ENCODE data around the gene EVX1.

EVX1 gene

DNA sequence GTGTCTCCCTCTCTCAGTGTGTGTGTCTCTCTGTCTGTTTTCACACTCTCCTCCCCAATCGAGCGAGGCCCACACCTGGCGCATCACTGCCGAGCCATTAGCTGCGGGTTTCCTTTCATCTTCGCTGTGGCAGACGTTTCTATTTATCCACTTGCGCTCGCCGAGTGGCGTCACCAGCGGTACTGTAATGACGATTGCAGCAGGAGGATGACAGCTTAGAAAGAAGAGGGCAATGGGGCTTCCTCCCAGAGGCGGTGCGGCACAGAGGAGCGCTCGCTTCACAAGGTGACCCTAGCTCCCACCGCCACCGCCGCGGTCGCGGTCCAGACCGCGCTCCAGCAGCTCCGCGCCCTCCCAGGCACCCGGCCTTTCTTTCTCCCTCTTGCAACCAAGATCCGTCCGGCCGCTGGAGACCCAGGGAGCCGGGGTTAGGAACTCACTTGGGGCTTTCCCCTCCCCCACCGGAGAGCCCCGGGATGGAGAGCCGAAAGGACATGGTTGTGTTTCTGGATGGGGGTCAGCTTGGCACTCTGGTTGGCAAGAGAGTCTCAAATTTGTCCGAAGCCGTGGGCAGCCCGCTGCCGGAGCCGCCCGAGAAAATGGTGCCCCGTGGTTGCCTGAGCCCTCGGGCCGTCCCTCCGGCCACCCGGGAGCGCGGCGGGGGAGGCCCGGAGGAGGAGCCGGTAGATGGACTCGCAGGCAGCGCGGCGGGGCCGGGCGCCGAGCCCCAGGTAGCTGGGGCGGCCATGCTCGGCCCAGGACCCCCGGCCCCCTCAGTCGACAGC is at the start of gene EVX1:
Gene EVX1, plus strand, starts transcription at position 248 of the 785 bp plus-strand sequence. Its CDS starts 229 bp downstream, at position 477.
- H3K9me3 ChIP-seq (ENCODE audit: control insufficient read depth, insufficient read depth, low read length): no peaks in the 10 kb centered on the region
- no peak within 1 kb of the TSS for H3K27ac ChIP-seq (ENCODE audit: low read length)
- no peak within 1 kb of the TSS for H3K4me3 ChIP-seq (ENCODE audit: low read length)
- no peak for DNase-seq (ENCODE audit: low read depth, low spot score)
- no peaks in the 10 kb centered on the region for H3K36me3 ChIP-seq (ENCODE audit: control insufficient read depth, insufficient read depth, low read length)
- H3K27me3 ChIP-seq (ENCODE audit: control insufficient read depth, insufficient read depth, low read length): peaks cover 99% of the 10 kb centered on the region
- WGBS (ENCODE audit: insufficient coverage, insufficient read length): no CpG with 5 or more reads among the region's 62 CpGs
- peaks cover 11% of the 10 kb centered on the region for H3K4me1 ChIP-seq (ENCODE audit: control insufficient read depth, insufficient read depth, low read length)

- no peak overlapping the region for H3K4me3 ChIP-seq (ENCODE audit: low read length)
- no CpG with 5 or more reads among the region's 29 CpGs for WGBS (ENCODE audit: insufficient coverage, insufficient read length)
These were observed 49.1 kb upstream of the EVX1 start for GRCh38 chr7:27193335-27194001.

DNA sequence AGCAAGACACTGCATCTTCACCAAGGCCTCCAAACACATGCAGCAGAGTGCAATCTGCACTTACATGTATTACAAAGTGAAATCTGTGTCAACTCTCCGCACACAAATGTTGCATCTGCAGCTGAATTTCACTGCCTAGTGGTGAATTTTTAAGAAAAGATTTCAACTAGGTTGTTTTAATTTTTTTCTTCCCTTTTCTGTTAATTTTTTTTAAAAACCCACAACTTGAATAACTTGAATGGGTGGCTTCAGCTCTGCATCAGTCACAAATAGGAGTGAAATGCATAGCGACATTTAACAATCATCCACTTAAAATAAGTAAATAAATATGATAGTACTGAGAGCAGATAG is 48.6 kb upstream of the EVX1 start:
- no CpG with 5 or more reads among the region's 2 CpGs for WGBS (ENCODE audit: insufficient coverage, insufficient read length)
- peaks cover 85% of the 10 kb centered on the region for H3K27me3 ChIP-seq (ENCODE audit: control insufficient read depth, insufficient read depth, low read length)
- DNase-seq (ENCODE audit: low read depth, low spot score): no peak
- H3K36me3 ChIP-seq (ENCODE audit: control insufficient read depth, insufficient read depth, low read length): no peaks in the 10 kb centered on the region
- H3K9me3 ChIP-seq (ENCODE audit: control insufficient read depth, insufficient read depth, low read length): no peaks in the 10 kb centered on the region
- no peak overlapping the region for H3K4me3 ChIP-seq (ENCODE audit: low read length)
- H3K4me1 ChIP-seq (ENCODE audit: control insufficient read depth, insufficient read depth, low read length): 0 out of 2 replicates have a peak, but pooled peaks cover 1% of the 10 kb centered on the region
- H3K27ac ChIP-seq (ENCODE audit: low read length): no peak overlapping the region

More at GRCh38 chr7:27193335-27194001, 49.1 kb upstream of the EVX1 start:
- DNase-seq (ENCODE audit: low read depth, low spot score): no peak
- H3K9me3 ChIP-seq (ENCODE audit: control insufficient read depth, insufficient read depth, low read length): no peaks in the 10 kb centered on the region
- H3K27ac ChIP-seq (ENCODE audit: low read length): no peak overlapping the region
- no peaks in the 10 kb centered on the region for H3K36me3 ChIP-seq (ENCODE audit: control insufficient read depth, insufficient read depth, low read length)
- peaks cover 85% of the 10 kb centered on the region for H3K27me3 ChIP-seq (ENCODE audit: control insufficient read depth, insufficient read depth, low read length)
- 0 out of 2 replicates have a peak, but pooled peaks cover 1% of the 10 kb centered on the region for H3K4me1 ChIP-seq (ENCODE audit: control insufficient read depth, insufficient read depth, low read length)

DNA sequence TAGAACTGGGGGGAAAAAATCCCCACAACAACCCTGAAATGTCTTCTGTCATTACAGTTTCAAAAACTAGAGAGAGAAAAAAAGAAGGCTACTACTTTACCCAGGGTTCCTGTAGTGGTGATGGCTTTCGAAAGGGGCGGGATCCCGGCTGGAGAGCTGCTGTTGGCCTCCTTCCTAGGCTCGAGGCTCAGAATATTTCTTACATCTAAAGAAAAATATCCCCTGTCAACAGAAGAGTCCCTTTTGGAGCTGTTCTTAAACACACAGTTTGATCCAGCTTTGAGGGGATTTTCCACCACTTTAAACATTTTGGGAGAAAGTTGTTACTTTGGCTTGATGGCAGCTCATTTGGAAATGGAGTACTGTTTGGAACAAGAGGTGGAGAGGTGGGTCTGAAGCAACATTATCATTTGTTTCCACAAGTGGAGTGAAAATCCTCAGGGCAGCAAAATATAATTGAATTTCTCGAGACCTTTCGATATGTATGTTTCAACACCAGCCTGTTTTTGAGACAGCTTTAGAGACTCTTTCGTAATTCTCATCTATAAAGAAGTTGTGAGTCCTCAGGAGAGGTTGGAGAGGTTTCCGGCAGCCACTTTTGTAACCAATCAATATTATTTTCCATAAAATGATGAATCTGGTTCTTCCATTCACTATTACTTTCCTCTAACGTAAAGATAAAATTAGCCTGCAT is 47.8 kb upstream of the EVX1 start:
- no peak overlapping the region for H3K4me3 ChIP-seq (ENCODE audit: low read length)
- no peak overlapping the region for H3K27ac ChIP-seq (ENCODE audit: low read length)
- WGBS (ENCODE audit: insufficient coverage, insufficient read length): 100% methylated on average over 1 of the region's 9 CpGs
- peaks cover 82% of the 10 kb centered on the region for H3K27me3 ChIP-seq (ENCODE audit: control insufficient read depth, insufficient read depth, low read length)
- no peaks in the 10 kb centered on the region for H3K9me3 ChIP-seq (ENCODE audit: control insufficient read depth, insufficient read depth, low read length)
- no peak for DNase-seq (ENCODE audit: low read depth, low spot score)
- H3K36me3 ChIP-seq (ENCODE audit: control insufficient read depth, insufficient read depth, low read length): no peaks in the 10 kb centered on the region
- H3K4me1 ChIP-seq (ENCODE audit: control insufficient read depth, insufficient read depth, low read length): no peaks in the 10 kb centered on the region

GRCh38 chr7:27196287-27196767 is 46.3 kb upstream of the EVX1 start:
- peaks cover 81% of the 10 kb centered on the region for H3K27me3 ChIP-seq (ENCODE audit: control insufficient read depth, insufficient read depth, low read length)
- no peak for DNase-seq (ENCODE audit: low read depth, low spot score)
- H3K36me3 ChIP-seq (ENCODE audit: control insufficient read depth, insufficient read depth, low read length): no peaks in the 10 kb centered on the region

GRCh38 chr7:27197137-27198042 is 45.2 kb upstream of the EVX1 start:
- H3K27me3 ChIP-seq (ENCODE audit: control insufficient read depth, insufficient read depth, low read length): peaks cover 81% of the 10 kb centered on the region
- H3K4me3 ChIP-seq (ENCODE audit: low read length): no peak overlapping the region

More at GRCh38 chr7:27196287-27196767, 46.3 kb upstream of the EVX1 start:
- no peak overlapping the region for H3K27ac ChIP-seq (ENCODE audit: low read length)
- H3K4me1 ChIP-seq (ENCODE audit: control insufficient read depth, insufficient read depth, low read length): no peaks in the 10 kb centered on the region
- no peaks in the 10 kb centered on the region for H3K9me3 ChIP-seq (ENCODE audit: control insufficient read depth, insufficient read depth, low read length)
- H3K4me3 ChIP-seq (ENCODE audit: low read length): no peak overlapping the region
- WGBS (ENCODE audit: insufficient coverage, insufficient read length): no CpG with 5 or more reads among the region's 6 CpGs

DNA sequence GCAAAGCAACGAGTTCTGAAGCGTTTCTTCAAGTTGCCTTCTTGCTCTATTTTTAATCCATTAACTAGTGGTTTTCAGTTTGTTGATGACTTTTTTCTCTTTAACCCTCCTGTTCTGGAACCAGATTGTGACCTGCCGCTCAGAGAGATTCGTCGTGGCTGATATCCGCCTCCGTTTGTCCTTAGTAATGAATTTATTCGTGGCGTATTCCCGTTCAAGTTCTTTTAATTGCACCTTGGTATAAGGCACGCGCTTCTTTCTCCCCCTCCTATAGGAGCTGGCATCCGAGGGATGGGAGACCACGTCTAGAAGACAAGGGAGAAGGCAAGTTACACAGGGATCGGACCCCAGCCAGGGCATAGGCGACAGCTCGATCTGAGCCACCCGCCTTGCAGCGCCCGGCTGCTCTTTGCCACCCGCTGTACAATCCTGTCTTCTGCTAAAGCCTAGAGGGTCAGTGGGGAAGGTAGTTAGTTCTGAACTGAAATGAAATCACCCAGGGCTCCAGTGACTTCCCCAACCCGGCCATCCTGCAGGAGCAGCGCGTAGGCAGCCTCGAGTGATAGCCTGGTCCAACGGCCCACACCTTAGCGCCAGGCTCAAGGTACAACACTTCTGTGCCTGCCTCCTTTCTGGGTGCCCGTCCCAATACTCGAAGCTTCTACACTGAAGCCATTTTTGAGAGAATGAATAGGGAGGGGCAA is 44.3 kb upstream of the EVX1 start:
- Histone ChIP-seq H3K9me3 (ENCODE audit: control insufficient read depth, insufficient read depth, low read length) (no peaks in the 10 kb centered on the region), H3K36me3 (ENCODE audit: control insufficient read depth, insufficient read depth, low read length) (no peaks in the 10 kb centered on the region), H3K27ac (ENCODE audit: low read length) (no peak overlapping the region), H3K27me3 (ENCODE audit: control insufficient read depth, insufficient read depth, low read length) (peaks cover 80% of the 10 kb centered on the region), H3K4me3 (ENCODE audit: low read length) (no peak overlapping the region), H3K4me1 (ENCODE audit: control insufficient read depth, insufficient read depth, low read length) (no peaks in the 10 kb centered on the region)
- WGBS (ENCODE audit: insufficient coverage, insufficient read length): no CpG with 5 or more reads among the region's 29 CpGs
- DNase-seq (ENCODE audit: low read depth, low spot score): no peak

More at GRCh38 chr7:27197137-27198042, 45.2 kb upstream of the EVX1 start:
- Histone ChIP-seq H3K9me3 (ENCODE audit: control insufficient read depth, insufficient read depth, low read length) (no peaks in the 10 kb centered on the region), H3K4me1 (ENCODE audit: control insufficient read depth, insufficient read depth, low read length) (no peaks in the 10 kb centered on the region), H3K27ac (ENCODE audit: low read length) (no peak overlapping the region), H3K36me3 (ENCODE audit: control insufficient read depth, insufficient read depth, low read length) (no peaks in the 10 kb centered on the region)
- no peak for DNase-seq (ENCODE audit: low read depth, low spot score)
- no CpG with 5 or more reads among the region's 18 CpGs for WGBS (ENCODE audit: insufficient coverage, insufficient read length)

- H3K27me3 ChIP-seq (ENCODE audit: control insufficient read depth, insufficient read depth, low read length): peaks cover 80% of the 10 kb centered on the region
- WGBS (ENCODE audit: insufficient coverage, insufficient read length): no CpG with 5 or more reads among the region's 93 CpGs
These were observed 43.5 kb upstream of the EVX1 start for GRCh38 chr7:27198871-27199801.

More at GRCh38 chr7:27198871-27199801, 43.5 kb upstream of the EVX1 start:
- Histone ChIP-seq H3K27ac (ENCODE audit: low read length) (no peak overlapping the region), H3K36me3 (ENCODE audit: control insufficient read depth, insufficient read depth, low read length) (no peaks in the 10 kb centered on the region), H3K4me3 (ENCODE audit: low read length) (peak overlapping the region; percentile 5; the same call in 1 of the 2 replicates), H3K9me3 (ENCODE audit: control insufficient read depth, insufficient read depth, low read length) (no peaks in the 10 kb centered on the region), H3K4me1 (ENCODE audit: control insufficient read depth, insufficient read depth, low read length) (no peaks in the 10 kb centered on the region)
- DNase-seq (ENCODE audit: low read depth, low spot score): no peak

Data from iPS DF 6.9 (cell line).